H9 (cell line): ENCODE measurements around the gene MRPL28. TPM values are rescaled to one million over a fixed set of nuclear protein-coding genes. Genes with fewer than 3 reads are reported as not detected.

ENCODE experiments used
- DNase-seq: peaks from one replicate; pipeline ENCODE4 v3.0.0-alpha.2; 2017
- H2AFZ ChIP-seq: one replicate; pipeline ENCODE4 v1.6.1; 2013; ENCODE audit warnings: mild to moderate bottlenecking, low read length, control low read depth, moderate library complexity
- H2AK5ac ChIP-seq: 2 replicates; pipeline ENCODE4 v1.6.1; 2013; ENCODE audit warnings: low read length, control low read depth, mixed read lengths; ENCODE audit not compliant: insufficient read length
- H2BK120ac ChIP-seq: one replicate; pipeline ENCODE4 v1.6.1; 2013; ENCODE audit warnings: low read depth, mild to moderate bottlenecking, low read length, control low read depth, inconsistent platforms; ENCODE audit not compliant: poor library complexity, severe bottlenecking
- H2BK12ac ChIP-seq: 2 replicates; pipeline ENCODE4 v1.6.1; 2013; ENCODE audit warnings: low read length, control low read depth, mixed read lengths, low read depth; ENCODE audit not compliant: insufficient read length
- H2BK15ac ChIP-seq: 2 replicates; pipeline ENCODE4 v1.6.1; 2013; ENCODE audit warnings: low read depth, low read length, control low read depth
- H2BK20ac ChIP-seq: one replicate; pipeline ENCODE4 v1.6.1; 2013; ENCODE audit warnings: low read depth, mild to moderate bottlenecking, low read length, control low read depth, inconsistent platforms; ENCODE audit not compliant: poor library complexity, severe bottlenecking
- H2BK5ac ChIP-seq: 2 replicates; pipeline ENCODE4 v1.6.1; 2013; ENCODE audit warnings: low read length, control low read depth, mixed read lengths; ENCODE audit not compliant: insufficient read length
- H3K14ac ChIP-seq: 2 replicates; pipeline ENCODE4 v1.6.1; 2013; ENCODE audit warnings: low read length, control low read depth; ENCODE audit not compliant: insufficient read depth
- H3K18ac ChIP-seq: 2 replicates; pipeline ENCODE4 v1.6.1; 2013; ENCODE audit warnings: low read depth, mild to moderate bottlenecking, mixed read lengths, low read length, control low read depth; ENCODE audit not compliant: insufficient read length
- H3K23ac ChIP-seq: 2 replicates; pipeline ENCODE4 v1.6.1; 2013; ENCODE audit warnings: low read length, control low read depth, mixed read lengths, low read depth; ENCODE audit not compliant: insufficient read length
- H3K23me2 ChIP-seq: 2 replicates; pipeline ENCODE4 v1.6.1; 2013; ENCODE audit warnings: low read depth, mild to moderate bottlenecking, mixed read lengths, low read length, control low read depth; ENCODE audit not compliant: insufficient read length, poor library complexity, severe bottlenecking
- H3K27ac ChIP-seq: 2 replicates; pipeline ENCODE4 v1.5.1; 2013; ENCODE audit warnings: low read length, control low read depth, mixed read lengths, low read depth; ENCODE audit not compliant: insufficient read length
- H3K27me3 ChIP-seq: 2 replicates; pipeline ENCODE4 v1.6.1; 2013; ENCODE audit warnings: low read length, control low read depth, inconsistent platforms; ENCODE audit not compliant: insufficient read depth
- H3K4ac ChIP-seq: 2 replicates; pipeline ENCODE4 v1.6.1; 2013; ENCODE audit warnings: low read depth, mild to moderate bottlenecking, control low read depth, inconsistent platforms, low read length, moderate library complexity
- H3K4me1 ChIP-seq: 2 replicates; pipeline ENCODE4 v1.6.1; 2013; ENCODE audit warnings: low read length, control low read depth, inconsistent platforms; ENCODE audit not compliant: insufficient read depth
- H3K4me2 ChIP-seq: 2 replicates; pipeline ENCODE4 v1.6.1; 2013; ENCODE audit warnings: low read length, control low read depth, mixed read lengths; ENCODE audit not compliant: insufficient read length, insufficient read depth
- H3K56ac ChIP-seq: 2 replicates; pipeline ENCODE4 v1.6.1; 2013; ENCODE audit warnings: low read depth, mild to moderate bottlenecking, mixed read lengths, low read length, control low read depth; ENCODE audit not compliant: insufficient read length
- H3K79me1 ChIP-seq: 2 replicates; pipeline ENCODE4 v1.6.1; 2013; ENCODE audit warnings: low read depth, mild to moderate bottlenecking, moderate library complexity, low read length, control low read depth, inconsistent platforms; ENCODE audit not compliant: insufficient read depth, poor library complexity, severe bottlenecking
- H3K79me2 ChIP-seq: 2 replicates; pipeline ENCODE4 v1.6.1; 2013; ENCODE audit warnings: low read length, control low read depth, inconsistent platforms; ENCODE audit not compliant: insufficient read depth
- H3K9ac ChIP-seq: 2 replicates; pipeline ENCODE4 v1.6.1; 2013; ENCODE audit warnings: low read length, control low read depth, mixed read lengths; ENCODE audit not compliant: insufficient read length; ENCODE audit errors: extremely low read depth
- H3K9me3 ChIP-seq: one replicate; pipeline ENCODE4 v1.6.1; 2013; ENCODE audit warnings: low read depth, low read length, inconsistent platforms; ENCODE audit not compliant: control insufficient read depth
- H3T11ph ChIP-seq: one replicate; pipeline ENCODE4 v1.6.1; 2013; ENCODE audit warnings: mild to moderate bottlenecking, low read length, control low read depth, inconsistent platforms
- H4K20me1 ChIP-seq: one replicate; pipeline ENCODE4 v1.6.1; 2013; ENCODE audit not compliant: control insufficient read depth, insufficient read length, insufficient read depth
- H4K5ac ChIP-seq: 2 replicates; pipeline ENCODE4 v1.6.1; 2013; ENCODE audit warnings: low read depth, mild to moderate bottlenecking, mixed read lengths, low read length, control low read depth; ENCODE audit not compliant: insufficient read length
- H4K8ac ChIP-seq: replicated peaks from 2 replicates; pipeline ENCODE4 v1.6.1; 2013; ENCODE audit warnings: low read length, control low read depth, mixed read lengths, low read depth; ENCODE audit not compliant: insufficient read length
- H4K91ac ChIP-seq: 2 replicates; pipeline ENCODE4 v1.6.1; 2013; ENCODE audit warnings: low read depth, mild to moderate bottlenecking, moderate library complexity, mixed read lengths, low read length, control low read depth; ENCODE audit not compliant: insufficient read length
- H3K27ac Mint-ChIP-seq, 3 experiments: 2 replicates in 2 of 3; 3 replicates in 1 of 3; pipeline ENCODE4 v1.8.0; 2020 to 2021; ENCODE audit warnings: mixed read lengths in 3 of 3, mild to moderate bottlenecking in 1 of 3, moderate library complexity in 1 of 3
- H3K27me3 Mint-ChIP-seq: 2 replicates; pipeline ENCODE4 v1.8.0; 2021; ENCODE audit warnings: low read depth, mild to moderate bottlenecking, moderate library complexity, mixed read lengths
- H3K36me3 Mint-ChIP-seq, 3 experiments: 2 replicates in 2 of 3; 3 replicates in 1 of 3; pipeline ENCODE4 v1.8.0; 2020 to 2021; ENCODE audit warnings: low read depth in 3 of 3, mixed read lengths in 3 of 3; ENCODE audit not compliant: insufficient read depth in 1 of 3
- H3K4me1 Mint-ChIP-seq, 2 experiments: 2 replicates each; pipeline ENCODE4 v1.8.0; 2020; ENCODE audit warnings: mixed read lengths in 2 of 2
- H3K4me3 Mint-ChIP-seq, 2 experiments: 2 replicates in 1 of 2; 3 replicates in 1 of 2; pipeline ENCODE4 v1.8.0; 2020 to 2021; ENCODE audit warnings: mild to moderate bottlenecking in 2 of 2, mixed read lengths in 2 of 2, moderate library complexity in 1 of 2
- H3K9me3 Mint-ChIP-seq, 2 experiments: 2 replicates in 1 of 2; 3 replicates in 1 of 2; pipeline ENCODE4 v1.8.0; 2020; ENCODE audit warnings: mild to moderate bottlenecking in 2 of 2, mixed read lengths in 2 of 2, moderate library complexity in 1 of 2
- WGBS: extraction: QIAGEN DNeasy Blood & Tissue Kit; methylation state at CpG from one replicate; pipeline ENCODE4 v1.1.7; 2013; ENCODE audit warnings: missing lambda C conversion rate, low lambda C conversion rate, mixed read lengths; ENCODE audit not compliant: insufficient read length; ENCODE audit errors: extremely low coverage; 5-methylcytosine and 5-hydroxymethylcytosine counted together
- total RNA-seq: library from RNA; stranded (reverse); gene quantifications from 2 replicates; pipeline ENCODE4 v1.2.1, GENCODE V29; 2021
- TF ChIP-seq, protein P1 (sequence below): fragments of 200-600 bp; sonication (generic); conservative IDR thresholded peaks from 3 replicates; pipeline ENCODE4 v1.8.0; 2021; ENCODE audit warnings: antibody characterized with exemption, mild to moderate bottlenecking

The MRPL28 gene
- total RNA-seq, 1 experiment from 2014 or later, result 154 TPM

DNA sequence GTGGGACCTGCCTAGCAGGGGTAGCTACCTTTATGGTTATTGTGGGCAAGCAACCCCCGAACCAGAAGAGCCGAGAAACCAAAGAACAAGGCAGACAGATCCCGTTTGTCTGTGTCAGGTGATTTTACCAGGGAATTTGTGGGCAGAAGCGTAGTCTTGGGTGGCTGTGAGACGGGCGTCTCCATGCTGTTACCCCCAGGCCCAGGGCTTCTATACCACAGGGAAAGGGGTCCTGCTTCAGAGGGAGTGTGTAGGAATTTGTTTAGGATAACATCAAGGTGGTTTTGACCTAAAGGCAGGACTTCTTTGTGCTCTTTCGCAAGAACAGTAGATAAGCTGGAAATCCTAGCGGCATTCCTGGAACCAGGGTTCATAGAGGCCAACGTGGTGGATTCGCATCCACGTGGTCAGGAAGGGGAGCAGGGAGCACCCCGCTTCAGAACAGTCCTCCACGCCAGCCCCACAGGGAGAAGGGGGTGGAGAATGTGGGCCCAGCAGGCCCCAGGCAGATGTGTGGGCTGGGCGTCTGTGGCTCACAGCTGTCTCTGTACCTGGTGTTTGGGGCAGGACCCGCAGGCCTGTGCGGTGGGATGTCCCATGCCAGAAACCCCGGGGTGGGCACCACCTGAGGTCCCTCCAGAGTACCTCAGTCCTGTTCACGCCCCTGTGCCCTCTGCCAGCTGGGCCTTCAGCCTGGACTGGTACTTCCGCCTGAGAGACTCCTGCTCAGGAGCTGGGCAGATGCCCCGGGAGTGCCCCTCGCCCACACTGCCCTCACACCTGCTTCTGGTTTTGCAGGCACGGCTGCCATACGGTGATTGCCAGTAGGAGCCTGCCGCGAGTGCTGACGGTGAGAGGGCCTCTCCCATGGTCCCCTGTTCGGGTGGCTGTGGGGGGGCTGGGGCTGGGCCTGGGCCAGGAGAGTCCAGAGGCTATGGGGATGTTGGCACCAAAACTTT is 35.5 kb upstream of the MRPL28 start:
- H2AK5ac ChIP-seq, result no peak overlapping the region
- no peak for DNase-seq
- H4K20me1 ChIP-seq, result no peaks in the 10 kb centered on the region
- Mint-ChIP-seq H3K4me1 (no peaks in the 10 kb centered on the region), H3K27ac (peak overlapping the region in 1 of 3 experiments; percentile 46; a peak in 2 of 7 replicates), H3K36me3 (peaks cover 0 to 11% (median 9%) of the 10 kb centered on the region in 3 experiments; a peak in 5 of 7 replicates), H3K27me3 (no peaks in the 10 kb centered on the region), H3K4me3 (no peak overlapping the region; a peak in 1 of 5 replicates), H3K9me3 (no peaks in the 10 kb centered on the region)
- H4K5ac ChIP-seq, result no peak overlapping the region
- H2AFZ ChIP-seq, result no peak overlapping the region
- no CpG with 5 or more reads among the region's 27 CpGs for WGBS
- H3K23me2 ChIP-seq, result no peaks in the 10 kb centered on the region
- H3K4me1 ChIP-seq, result no peaks in the 10 kb centered on the region
- no peaks in the 10 kb centered on the region for H3K27me3 ChIP-seq
- no peak overlapping the region for H3K14ac ChIP-seq
- no peak overlapping the region for H2BK120ac ChIP-seq
- no peaks in the 10 kb centered on the region for H3K79me1 ChIP-seq
- no peak overlapping the region for H3K27ac ChIP-seq
- H2BK20ac ChIP-seq, result no peak overlapping the region
- no peak overlapping the region for H3T11ph ChIP-seq
- H4K91ac ChIP-seq, result no peak overlapping the region
- TF ChIP-seq, protein P1, sequence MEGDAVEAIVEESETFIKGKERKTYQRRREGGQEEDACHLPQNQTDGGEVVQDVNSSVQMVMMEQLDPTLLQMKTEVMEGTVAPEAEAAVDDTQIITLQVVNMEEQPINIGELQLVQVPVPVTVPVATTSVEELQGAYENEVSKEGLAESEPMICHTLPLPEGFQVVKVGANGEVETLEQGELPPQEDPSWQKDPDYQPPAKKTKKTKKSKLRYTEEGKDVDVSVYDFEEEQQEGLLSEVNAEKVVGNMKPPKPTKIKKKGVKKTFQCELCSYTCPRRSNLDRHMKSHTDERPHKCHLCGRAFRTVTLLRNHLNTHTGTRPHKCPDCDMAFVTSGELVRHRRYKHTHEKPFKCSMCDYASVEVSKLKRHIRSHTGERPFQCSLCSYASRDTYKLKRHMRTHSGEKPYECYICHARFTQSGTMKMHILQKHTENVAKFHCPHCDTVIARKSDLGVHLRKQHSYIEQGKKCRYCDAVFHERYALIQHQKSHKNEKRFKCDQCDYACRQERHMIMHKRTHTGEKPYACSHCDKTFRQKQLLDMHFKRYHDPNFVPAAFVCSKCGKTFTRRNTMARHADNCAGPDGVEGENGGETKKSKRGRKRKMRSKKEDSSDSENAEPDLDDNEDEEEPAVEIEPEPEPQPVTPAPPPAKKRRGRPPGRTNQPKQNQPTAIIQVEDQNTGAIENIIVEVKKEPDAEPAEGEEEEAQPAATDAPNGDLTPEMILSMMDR, result no peak
- no peak overlapping the region for H3K9ac ChIP-seq
- no peak overlapping the region for H4K8ac ChIP-seq
- no peak overlapping the region for H3K4ac ChIP-seq
- H3K23ac ChIP-seq, result no peak overlapping the region
- no peaks in the 10 kb centered on the region for H3K9me3 ChIP-seq
- no peak overlapping the region for H3K56ac ChIP-seq
- H2BK15ac ChIP-seq, result no peak overlapping the region; the same call in 1 of the 2 replicates
- no peaks in the 10 kb centered on the region for H3K79me2 ChIP-seq
- H2BK12ac ChIP-seq, result no peak overlapping the region
- no peak overlapping the region for H3K18ac ChIP-seq
- no peak overlapping the region for H2BK5ac ChIP-seq
- no peak overlapping the region for H3K4me2 ChIP-seq
